SK-N-SH (cell line): ENCODE results near the gene DCDC2.

Experiments
- CHD2 ChIP-seq: fragments of 150-350 bp; IDR thresholded peaks from 2 replicates; pipeline ENCODE4 v1.6.1; 2018; ENCODE audit warnings: low read length; ENCODE audit not compliant: partially characterized antibody
- CTCF ChIP-seq: fragments of 200-600 bp; sonication (generic); IDR thresholded peaks from 2 replicates; pipeline ENCODE4 v1.6.1; 2017; ENCODE audit warnings: antibody characterized with exemption, mild to moderate bottlenecking, moderate library complexity
- EP300 ChIP-seq, 2 experiments: IDR thresholded peaks; 2 replicates each; pipeline versions ENCODE4 v1.4.0 to v1.6.1; 2012; ENCODE audit warnings: borderline replicate concordance in 1 of 2, low read depth in 1 of 2, low read length in 1 of 2
- MAX ChIP-seq: IDR thresholded peaks from 2 replicates; pipeline ENCODE4 v1.4.0; 2012; ENCODE audit warnings: low read depth
- RAD21 ChIP-seq: IDR thresholded peaks from 2 replicates; pipeline ENCODE4 v1.6.1; 2012; ENCODE audit warnings: mild to moderate bottlenecking, low read length
- RCOR1 ChIP-seq: fragments of 150-350 bp; IDR thresholded peaks from 2 replicates; pipeline ENCODE4 v1.6.1; 2017; ENCODE audit warnings: antibody characterized with exemption, low read length
- RXRA ChIP-seq: IDR thresholded peaks from 2 replicates; pipeline ENCODE4 v1.4.0; 2012; ENCODE audit warnings: low read depth, mild to moderate bottlenecking, borderline replicate concordance
- TCF12 ChIP-seq: IDR thresholded peaks from 2 replicates; pipeline ENCODE4 v1.4.0; 2012

GRCh38 chr6:24242924-24243323 is 114.9 kb downstream of the DCDC2 start:
- TF ChIP-seq MAX (no peak), CTCF (no peak), RAD21 (no peak), CHD2 (no peak), RXRA (no peak), EP300 (IDR thresholded peaks at IDR 0.05; ENCODE audit: borderline replicate concordance in 1 of 2, low read depth in 1 of 2, low read length in 1 of 2) (no peak), RCOR1 (no peak), TCF12 (no peak)
